Measurements from ENCODE around the gene RALGPS1. TPM values are rescaled to one million over a fixed set of nuclear protein-coding genes. Genes with fewer than 3 reads are reported as not detected.

The RALGPS1 gene
- total and polyA plus RNA-seq, 8 donors = 4.7 to 150 (median 42.2) TPM

- H3K4me3 ChIP-seq = no peak overlapping the region
- no peak overlapping the region for H3K27ac ChIP-seq
- H3K36me3 ChIP-seq = peaks cover 0 to 29% (median 28%) of the 10 kb centered on the region in 4 donors
- TF ChIP-seq EP300 (IDR thresholded peaks at IDR 0.05) (no peak), CTCF (IDR thresholded peaks at IDR 0.05) (no peak), POLR2AphosphoS5 (IDR thresholded peaks at IDR 0.05) (no peak), POLR2A (IDR thresholded peaks at IDR 0.05) (no peak)
- WGBS, 5 donors = 88 to 96% (median 94%) methylated on average over 9 to 12 of the region's 12 CpGs
- intact Hi-C loops (cut with DNase I; ENCODE audit: low total_unique reads) = no loop called here
- H3K27me3 ChIP-seq = no peaks in the 10 kb centered on the region
- no peak for DNase-seq
- peaks cover 0 to 13% (median 0%) of the 10 kb centered on the region in 4 donors for H3K4me1 ChIP-seq
- H3K9me3 ChIP-seq = no peaks in the 10 kb centered on the region
Observed at GRCh38 chr9:127084076-127085039, 169.8 kb downstream of the RALGPS1 start.

- no peak overlapping the region for H3K4me3 ChIP-seq
- no peaks in the 10 kb centered on the region for H3K27me3 ChIP-seq
- H3K36me3 ChIP-seq = peaks cover 0 to 37% (median 35%) of the 10 kb centered on the region in 4 donors
- 95 to 98% (median 96%) methylated on average over 2 of the region's 2 CpGs for WGBS, 5 donors
- TF ChIP-seq POLR2A (IDR thresholded peaks at IDR 0.05) (no peak), EP300 (IDR thresholded peaks at IDR 0.05) (no peak), POLR2AphosphoS5 (IDR thresholded peaks at IDR 0.05) (no peak), CTCF (IDR thresholded peaks at IDR 0.05) (no peak)
- no peaks in the 10 kb centered on the region for H3K9me3 ChIP-seq
- H3K4me1 ChIP-seq = peaks cover 0 to 20% (median 2%) of the 10 kb centered on the region in 4 donors
- intact Hi-C loops (cut with DNase I; ENCODE audit: low total_unique reads) = no loop called here
- no peak for DNase-seq
- H3K27ac ChIP-seq = no peak overlapping the region
Observed at GRCh38 chr9:127085186-127085585, 170.6 kb downstream of the RALGPS1 start.

GRCh38 chr9:127086771-127087170, 172.2 kb downstream of the RALGPS1 start:
- Histone ChIP-seq H3K27me3 (no peaks in the 10 kb centered on the region), H3K4me3 (no peak overlapping the region), H3K36me3 (peaks cover 8 to 53% (median 50%) of the 10 kb centered on the region in 4 donors), H3K4me1 (peaks cover 0 to 28% (median 4%) of the 10 kb centered on the region in 4 donors), H3K27ac (no peak overlapping the region), H3K9me3 (no peaks in the 10 kb centered on the region)
- WGBS, 5 donors = 92 to 99% (median 96%) methylated on average over 4 of the region's 4 CpGs
- intact Hi-C loops (cut with DNase I; ENCODE audit: low total_unique reads) = no loop called here
- TF ChIP-seq POLR2A (IDR thresholded peaks at IDR 0.05) (no peak), EP300 (IDR thresholded peaks at IDR 0.05) (no peak)
- no peak for DNase-seq

GRCh38 chr9:127087411-127087810, 172.8 kb downstream of the RALGPS1 start:
- Histone ChIP-seq H3K4me3 (no peak overlapping the region), H3K4me1 (peaks cover 0 to 28% (median 4%) of the 10 kb centered on the region in 4 donors), H3K27me3 (no peaks in the 10 kb centered on the region), H3K9me3 (no peaks in the 10 kb centered on the region), H3K27ac (no peak overlapping the region), H3K36me3 (peaks cover 8 to 59% (median 56%) of the 10 kb centered on the region in 4 donors)
- TF ChIP-seq CTCF (IDR thresholded peaks at IDR 0.05) (no peak), EP300 (IDR thresholded peaks at IDR 0.05) (no peak), POLR2AphosphoS5 (IDR thresholded peaks at IDR 0.05) (no peak), POLR2A (IDR thresholded peaks at IDR 0.05) (no peak)
- 93 to 95% (median 94%) methylated on average over 6 of the region's 6 CpGs for WGBS, 5 donors
- no peak for DNase-seq
- intact Hi-C loops (cut with DNase I; ENCODE audit: low total_unique reads) = no loop called here
